C1 segment of cervical spinal cord (tissue), 14 donors: ENCODE data around the gene SEC62.

Experiments used
- DNase-seq, 14 donors: peaks; one replicate each; lab custom pipeline; 2025; lab: John Stamatoyannopoulos, UW

Gene SEC62

GRCh38 chr3:169966428-169966950, at the start of gene SEC62:
TSS of gene SEC62 (plus strand) at chr3:169966807. CDS start at chr3:169966823, 16 bp downstream.
- peak; percentile 36 to 93 (median 88) for DNase-seq

GRCh38 chr3:169923189-169923588, 43.4 kb upstream of the SEC62 start:
- DNase-seq, result no peak

- DNase-seq, result no peak
These were observed 42.8 kb upstream of the SEC62 start for GRCh38 chr3:169923831-169924230.

GRCh38 chr3:169929830-169930519, 36.6 kb upstream of the SEC62 start:
- DNase-seq, result no peak

GRCh38 chr3:169930843-169931242, 35.8 kb upstream of the SEC62 start:
- no peak for DNase-seq

GRCh38 chr3:169931747-169932520, 34.7 kb upstream of the SEC62 start:
- DNase-seq, result no peak

GRCh38 chr3:169939320-169939719, 27.3 kb upstream of the SEC62 start:
- DNase-seq, result no peak

GRCh38 chr3:169939751-169940150, 26.9 kb upstream of the SEC62 start:
- DNase-seq, result no peak

GRCh38 chr3:169940470-169941181, 26.0 kb upstream of the SEC62 start:
- no peak for DNase-seq

- DNase-seq, result no peak
These were observed 21.3 kb upstream of the SEC62 start for GRCh38 chr3:169945313-169945712.

GRCh38 chr3:169946336-169946735, 20.3 kb upstream of the SEC62 start:
- no peak for DNase-seq

GRCh38 chr3:169948559-169949448, 17.8 kb upstream of the SEC62 start:
- DNase-seq, result no peak

GRCh38 chr3:169952045-169952444, 14.6 kb upstream of the SEC62 start:
- no peak for DNase-seq

GRCh38 chr3:169953462-169954141, 13.0 kb upstream of the SEC62 start:
- no peak for DNase-seq

GRCh38 chr3:169954142-169954756, 12.4 kb upstream of the SEC62 start:
- DNase-seq, result no peak

GRCh38 chr3:169955406-169955805, 11.2 kb upstream of the SEC62 start:
- no peak for DNase-seq

- DNase-seq, result no peak
These were observed 2.4 kb upstream of the SEC62 start for GRCh38 chr3:169964176-169964575.

GRCh38 chr3:169965562-169966427, 812 bp upstream of the SEC62 start:
- DNase-seq, result peak in 1 of 14 donors; percentile 54
